H1 (cell line): Measurements from ENCODE around the gene CCNC. TPM values are rescaled to one million over a fixed set of nuclear protein-coding genes. Genes with fewer than 3 reads are reported as not detected.

ENCODE experiments used
- BRCA1 ChIP-seq: IDR thresholded peaks from 2 replicates; pipeline ENCODE4 v1.6.1; 2012; ENCODE audit warnings: low read depth, low read length, improper control_type of control experiment
- CBX5 ChIP-seq: fragments of 300-800, 300-1000 bp; sonication (generic); IDR thresholded peaks from 2 replicates; pipeline ENCODE4 v1.7.1; 2016; ENCODE audit warnings: antibody characterized with exemption, low read length, low read depth
- CEBPB ChIP-seq: IDR thresholded peaks from 2 replicates; pipeline ENCODE4 v1.6.1; 2012; ENCODE audit warnings: low read depth, low read length
- CHD2 ChIP-seq: IDR thresholded peaks from 2 replicates; pipeline ENCODE4 v1.6.1; 2012; ENCODE audit warnings: low read length, improper control_type of control experiment
- EGR1 ChIP-seq: IDR thresholded peaks from 2 replicates; pipeline ENCODE4 v1.6.1; 2011; ENCODE audit warnings: low read depth, low read length, borderline replicate concordance
- GABPA ChIP-seq: IDR thresholded peaks from 2 replicates; pipeline ENCODE4 v1.6.1; 2011; ENCODE audit warnings: mild to moderate bottlenecking, low read length, moderate library complexity, borderline replicate concordance; ENCODE audit not compliant: insufficient read depth
- GTF2F1 ChIP-seq: IDR thresholded peaks from 2 replicates; pipeline ENCODE4 v1.6.1; 2012; ENCODE audit warnings: low read depth, low read length, improper control_type of control experiment, borderline replicate concordance
- HDAC6 ChIP-seq: IDR thresholded peaks from one replicate; pipeline ENCODE4 v1.7.1; 2012; ENCODE audit warnings: low read depth, mild to moderate bottlenecking, inconsistent platforms, low read length, moderate library complexity
- KDM1A ChIP-seq: fragments of 200-600, 300-600 bp; sonication (generic); IDR thresholded peaks from 2 replicates; pipeline ENCODE4 v1.7.1; 2016; ENCODE audit warnings: mild to moderate bottlenecking, low read length, borderline replicate concordance
- MAFK ChIP-seq: IDR thresholded peaks from 2 replicates; pipeline ENCODE4 v1.6.1; 2012; ENCODE audit warnings: low read depth, mild to moderate bottlenecking, improper control_type of control experiment, low read length
- NRF1 ChIP-seq: IDR thresholded peaks from 2 replicates; pipeline ENCODE4 v1.6.1; 2011; ENCODE audit warnings: mild to moderate bottlenecking, low read depth, low read length, improper control_type of control experiment
- PHF8 ChIP-seq: fragments of 200-600 bp; sonication (generic); conservative IDR thresholded peaks from 2 replicates; pipeline ENCODE4 v1.7.1; 2012; ENCODE audit warnings: low read depth, mild to moderate bottlenecking, inconsistent platforms, low read length, moderate library complexity
- POU5F1 ChIP-seq: IDR thresholded peaks from 2 replicates; pipeline ENCODE4 v1.6.1; 2011; ENCODE audit warnings: low read depth, mild to moderate bottlenecking, low read length, moderate library complexity
- RAD21 ChIP-seq, 2 experiments: IDR thresholded peaks in 1 of 2; conservative IDR thresholded peaks in 1 of 2; 2 replicates each; pipeline ENCODE4 v1.6.1; 2011; ENCODE audit warnings: low read depth in 2 of 2, low read length in 2 of 2, improper control_type of control experiment in 1 of 2, inconsistent platforms in 1 of 2, mild to moderate bottlenecking in 1 of 2, moderate library complexity in 1 of 2
- RFX5 ChIP-seq: IDR thresholded peaks from 2 replicates; pipeline ENCODE4 v1.6.1; 2011; ENCODE audit warnings: low read depth, low read length, improper control_type of control experiment, borderline replicate concordance
- SIX5 ChIP-seq: IDR thresholded peaks from 2 replicates; pipeline ENCODE4 v1.6.1; 2011; ENCODE audit warnings: mild to moderate bottlenecking, low read depth, low read length
- SP4 ChIP-seq: IDR thresholded peaks from 2 replicates; pipeline ENCODE4 v1.6.1; 2012; ENCODE audit warnings: low read length, inconsistent platforms
- SRF ChIP-seq: IDR thresholded peaks from 2 replicates; pipeline ENCODE4 v1.6.1; 2011; ENCODE audit warnings: mild to moderate bottlenecking, low read depth, low read length, moderate library complexity
- TCF12 ChIP-seq: IDR thresholded peaks from 2 replicates; pipeline ENCODE4 v1.6.1; 2011; ENCODE audit warnings: low read depth, mild to moderate bottlenecking, low read length
- TEAD4 ChIP-seq: IDR thresholded peaks from 2 replicates; pipeline ENCODE4 v1.6.1; 2012; ENCODE audit warnings: low read depth, low read length, inconsistent platforms, mixed read lengths
- ZNF274 ChIP-seq: IDR thresholded peaks from 2 replicates; pipeline ENCODE4 v1.7.0; 2012; ENCODE audit warnings: low read length, borderline replicate concordance; ENCODE audit errors: extremely low read depth
- polyA plus RNA-seq, 7 experiments: library from polyadenylated mRNA; depleted of rRNA in 3 of 7; stranded (reverse) in 5 of 7; unstranded in 2 of 7; fragments of >200 nt in 5 of 7; fragments of 200-250 nt in 2 of 7; gene quantifications; 1 replicate in 5 of 7; 2 replicates in 1 of 7; 4 replicates in 1 of 7; pipeline versions ENCODE4 v1.2.1 to v1.2.3, GENCODE V29; 2011 to 2013; ENCODE audit warnings: missing spikeins in 2 of 7, mixed read lengths in 2 of 7
- total RNA-seq: library from RNA; stranded (reverse); fragmentation: NEBNext Ultra II Directional; extraction: Animal tissue kit (Norgen Biotek cat#: 25700); gene quantifications from 2 replicates; pipeline ENCODE4 v1.2.1, GENCODE V29; 2021
- TF ChIP-seq, protein P1 (sequence below), 3 experiments: IDR thresholded peaks; 1 replicate in 2 of 3; 2 replicates in 1 of 3; pipeline versions ENCODE4 v1.5.1 to v1.6.1; 2011; ENCODE audit warnings: low read length in 3 of 3, mild to moderate bottlenecking in 3 of 3, inconsistent platforms in 2 of 3, low read depth in 1 of 3, moderate library complexity in 1 of 3; ENCODE audit not compliant: insufficient read depth in 1 of 3; ENCODE audit errors: control extremely low read depth in 1 of 3

Gene CCNC
- total and polyA plus RNA-seq, 2 of the 8 experiments (the other 6 are each of a cell fraction or from before 2014, with no cell fraction given), result 45.4 to 107 TPM

DNA sequence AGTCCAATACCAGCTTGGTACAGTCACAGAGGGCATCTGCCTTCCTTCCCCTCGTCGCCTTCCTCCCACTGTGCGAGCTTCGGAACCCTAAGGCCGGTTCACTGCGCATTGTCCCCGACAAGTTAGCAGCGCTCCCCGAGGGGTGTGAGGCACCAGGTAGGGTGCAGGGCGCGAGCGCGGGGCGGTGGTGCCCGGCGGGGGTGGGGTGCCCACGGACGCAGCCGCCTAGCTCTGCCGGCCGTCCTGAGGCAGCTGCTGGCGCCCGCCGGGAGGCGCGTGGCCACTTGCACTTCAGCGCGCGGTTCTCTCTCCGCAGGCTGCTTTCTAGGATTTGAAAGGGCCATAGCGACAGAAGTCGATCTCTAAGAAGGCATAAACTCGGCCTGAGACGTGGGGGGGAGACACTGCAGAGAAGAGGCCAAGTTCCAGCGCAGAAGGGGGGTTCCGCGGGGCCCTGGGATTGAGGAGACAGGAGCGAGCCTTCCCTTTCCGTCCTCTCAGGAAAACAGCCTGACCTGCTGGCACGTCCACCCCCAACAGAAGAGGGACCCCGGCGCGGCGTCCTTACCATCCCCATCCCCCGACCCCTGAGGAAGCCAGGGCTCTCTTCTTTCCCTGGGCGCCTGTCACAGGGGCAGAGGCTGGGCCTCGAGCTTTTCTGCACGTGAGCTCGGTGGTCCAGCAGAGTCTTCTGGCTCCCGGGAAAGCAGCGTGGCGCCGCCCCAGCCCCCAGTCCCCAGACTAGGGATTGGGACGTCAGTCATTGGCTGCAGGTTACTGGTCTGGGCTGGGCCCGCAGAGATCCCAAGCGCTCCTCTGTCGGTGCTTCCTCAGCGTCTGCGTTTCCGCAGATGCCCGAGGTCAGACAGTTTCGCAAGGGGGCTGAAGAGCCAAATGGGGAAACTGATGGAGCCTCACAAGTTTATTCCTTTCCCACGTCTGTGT is 22.5 kb upstream of the CCNC start (continued):
- TF ChIP-seq, protein P1, sequence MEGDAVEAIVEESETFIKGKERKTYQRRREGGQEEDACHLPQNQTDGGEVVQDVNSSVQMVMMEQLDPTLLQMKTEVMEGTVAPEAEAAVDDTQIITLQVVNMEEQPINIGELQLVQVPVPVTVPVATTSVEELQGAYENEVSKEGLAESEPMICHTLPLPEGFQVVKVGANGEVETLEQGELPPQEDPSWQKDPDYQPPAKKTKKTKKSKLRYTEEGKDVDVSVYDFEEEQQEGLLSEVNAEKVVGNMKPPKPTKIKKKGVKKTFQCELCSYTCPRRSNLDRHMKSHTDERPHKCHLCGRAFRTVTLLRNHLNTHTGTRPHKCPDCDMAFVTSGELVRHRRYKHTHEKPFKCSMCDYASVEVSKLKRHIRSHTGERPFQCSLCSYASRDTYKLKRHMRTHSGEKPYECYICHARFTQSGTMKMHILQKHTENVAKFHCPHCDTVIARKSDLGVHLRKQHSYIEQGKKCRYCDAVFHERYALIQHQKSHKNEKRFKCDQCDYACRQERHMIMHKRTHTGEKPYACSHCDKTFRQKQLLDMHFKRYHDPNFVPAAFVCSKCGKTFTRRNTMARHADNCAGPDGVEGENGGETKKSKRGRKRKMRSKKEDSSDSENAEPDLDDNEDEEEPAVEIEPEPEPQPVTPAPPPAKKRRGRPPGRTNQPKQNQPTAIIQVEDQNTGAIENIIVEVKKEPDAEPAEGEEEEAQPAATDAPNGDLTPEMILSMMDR (IDR thresholded peaks at IDR 0.05; ENCODE audit: control extremely low read depth in 1 of 3, insufficient read depth in 1 of 3, low read depth in 1 of 3, low read length in 3 of 3), result no peak
- TF ChIP-seq NRF1 (no peak), SIX5 (no peak), KDM1A (peak; percentile 32; the same call in 1 of the 2 replicates), HDAC6 (no peak), CBX5 (no peak), TCF12 (no peak), PHF8 (no peak), BRCA1 (no peak), TEAD4 (no peak), RAD21 (IDR thresholded peaks at IDR 0.05 in 1 of 2, conservative IDR thresholded peaks at IDR 0.05 in 1 of 2; ENCODE audit: low read depth in 2 of 2, low read length in 2 of 2) (0 out of 4 replicates have a peak, but pooled peaks of 1 of the 2 experiments have one; percentile 2), CHD2 (no peak), SP4 (no peak), RFX5 (no peak), ZNF274 (no peak), CEBPB (peak; percentile 52; the same call in 1 of the 2 replicates), MAFK (no peak), SRF (no peak), POU5F1 (no peak), GABPA (no peak), EGR1 (no peak), GTF2F1 (no peak)
